Adipose tissue (tissue), 3 donors: Measurements from ENCODE around the gene SOWAHC. TPM values are rescaled to one million over a fixed set of nuclear protein-coding genes. Genes with fewer than 3 reads are reported as not detected.
"Not testable (repeated sequence)": the region's sequence is repeated elsewhere in the genome, so short reads cannot be mapped to it uniquely, and the experiment has no call there.

Experiments used
- H3K27ac ChIP-seq: one replicate; pipeline ENCODE4 v1.5.1; 2013; ENCODE audit warnings: low read depth, low read length
- WGBS, 3 donors: extraction: QIAGEN DNeasy Blood & Tissue Kit; methylation state at CpG; one replicate each; pipeline ENCODE4 v1.1.7; 2013; 5-methylcytosine and 5-hydroxymethylcytosine counted together
- polyA plus RNA-seq, 3 donors: library from polyadenylated mRNA; stranded (reverse); fragments of 200-250 nt; gene quantifications; one replicate each; pipeline ENCODE4 v1.2.3, GENCODE V29; 2013
- donor health status: healthy with polysubstance abuse.
- donor health status: Bipolar disorder and iron deficiency.
- donor health status: healthy.

SOWAHC gene
- polyA plus RNA-seq, 3 donors, result 1.8 to 6.0 (median 5.3) TPM

GRCh38 chr2:109638795-109639194 lies 24.6 kb downstream of the SOWAHC start:
- no peak overlapping the region for H3K27ac ChIP-seq
- WGBS, 3 donors, result 26 to 66% (median 53%) methylated on average over 3 of the region's 3 CpGs

- WGBS, 3 donors, result 95 to 97% (median 96%) methylated on average over 9 of the region's 9 CpGs
- H3K27ac ChIP-seq, result not testable (repeated sequence)
Measured at GRCh38 chr2:109640000-109640399, 25.8 kb downstream of the SOWAHC start.

- H3K27ac ChIP-seq, result no peak overlapping the region
- WGBS, 3 donors, result 21 to 50% (median 38%) methylated on average over 12 of the region's 12 CpGs
Measured at GRCh38 chr2:109644571-109645275, 30.6 kb downstream of the SOWAHC start.

GRCh38 chr2:109645412-109646184 lies 31.4 kb downstream of the SOWAHC start:
- 92 to 96% (median 95%) methylated on average over 14 of the region's 14 CpGs for WGBS, 3 donors
- no peak overlapping the region for H3K27ac ChIP-seq

GRCh38 chr2:109646961-109647360 lies 32.8 kb downstream of the SOWAHC start:
- no peak overlapping the region for H3K27ac ChIP-seq
- WGBS, 3 donors, result 92 to 96% (median 94%) methylated on average over 7 to 8 of the region's 8 CpGs

GRCh38 chr2:109647636-109648035 lies 33.5 kb downstream of the SOWAHC start:
- 93 to 96% (median 95%) methylated on average over 7 of the region's 7 CpGs for WGBS, 3 donors
- no peak overlapping the region for H3K27ac ChIP-seq

GRCh38 chr2:109648041-109648527 lies 33.9 kb downstream of the SOWAHC start:
- WGBS, 3 donors, result 75 to 89% (median 86%) methylated on average over 8 of the region's 8 CpGs
- H3K27ac ChIP-seq, result no peak overlapping the region

GRCh38 chr2:109649736-109650695 lies 35.9 kb downstream of the SOWAHC start:
- 67 to 82% (median 80%) methylated on average over 14 of the region's 14 CpGs for WGBS, 3 donors
- H3K27ac ChIP-seq, result no peak overlapping the region

- no peak overlapping the region for H3K27ac ChIP-seq
- WGBS, 3 donors, result 92 to 95% (median 95%) methylated on average over 8 of the region's 8 CpGs
Measured at GRCh38 chr2:109654326-109655050, 40.3 kb downstream of the SOWAHC start.

GRCh38 chr2:109655287-109655686 lies 41.1 kb downstream of the SOWAHC start:
- WGBS, 3 donors, result 82 to 90% (median 85%) methylated on average over 3 of the region's 3 CpGs

GRCh38 chr2:109659396-109660045 lies 45.4 kb downstream of the SOWAHC start:
- H3K27ac ChIP-seq, result no peak overlapping the region
- WGBS, 3 donors, result 77 to 79% (median 78%) methylated on average over 9 of the region's 9 CpGs

More at GRCh38 chr2:109655287-109655686, 41.1 kb downstream of the SOWAHC start:
- no peak overlapping the region for H3K27ac ChIP-seq

GRCh38 chr2:109660046-109660860 lies 46.1 kb downstream of the SOWAHC start:
- WGBS, 3 donors, result 69 to 79% (median 71%) methylated on average over 3 of the region's 3 CpGs
- H3K27ac ChIP-seq, result no peak overlapping the region

GRCh38 chr2:109662889-109663288 lies 48.7 kb downstream of the SOWAHC start:
- H3K27ac ChIP-seq, result no peak overlapping the region

GRCh38 chr2:109663721-109664120 lies 49.6 kb downstream of the SOWAHC start:
- 37 to 47% (median 44%) methylated on average over 4 of the region's 4 CpGs for WGBS, 3 donors
- H3K27ac ChIP-seq, result no peak overlapping the region

- H3K27ac ChIP-seq, result no peak overlapping the region
- WGBS, 3 donors, result 69 to 76% (median 71%) methylated on average over 1 of the region's 1 CpG
Measured at GRCh38 chr2:109666466-109666865, 52.3 kb downstream of the SOWAHC start.
